ENCODE results near the gene ZNF385B. TPM values are rescaled to one million over a fixed set of nuclear protein-coding genes. Genes with fewer than 3 reads are reported as not detected.
A peak's percentile ranks its signal among the peaks of the same experiment; 100 is the strongest.

Gene ZNF385B
- total and polyA plus RNA-seq, 9 donors = 3.9 to 17.1 (median 12.5) TPM

DNA sequence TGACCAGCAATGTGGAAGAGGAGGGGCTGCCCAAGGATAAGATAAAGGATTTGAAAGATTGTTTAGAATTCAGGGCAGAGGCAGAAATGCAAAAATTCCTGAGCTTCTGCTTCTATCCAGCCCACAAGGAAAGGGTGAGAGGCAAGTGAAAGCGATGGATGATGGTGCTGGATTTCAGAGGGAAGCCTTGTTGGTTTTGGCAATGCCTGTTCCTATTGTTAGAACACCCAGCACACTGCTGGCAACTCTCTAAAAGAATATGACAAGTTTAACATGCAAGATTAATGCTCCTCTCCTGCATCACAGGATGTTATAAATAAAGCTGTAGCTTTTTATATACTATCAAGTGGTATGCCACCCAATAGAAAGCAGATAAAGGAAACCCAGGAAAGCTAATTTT is 92.6 kb downstream of the ZNF385B start:
- peak; percentile 23 for DNase-seq
- Histone ChIP-seq H3K4me1 (ENCODE audit: control insufficient read depth, insufficient read depth, low read length) (no peaks in the 10 kb centered on the region), H3K27me3 (ENCODE audit: control insufficient read depth, insufficient read depth, low read length) (no peaks in the 10 kb centered on the region), H3K27ac (ENCODE audit: low read length) (no peak overlapping the region), H3K36me3 (ENCODE audit: control insufficient read depth, insufficient read depth, low read length) (no peaks in the 10 kb centered on the region), H3K9me3 (replicated peaks; ENCODE audit: control insufficient read depth, low read depth, low read length) (no peaks in the 10 kb centered on the region), H3K4me3 (ENCODE audit: low read length) (no peak overlapping the region)
- WGBS (ENCODE audit: insufficient coverage) = no CpG with 5 or more reads among the region's 1 CpG

DNA sequence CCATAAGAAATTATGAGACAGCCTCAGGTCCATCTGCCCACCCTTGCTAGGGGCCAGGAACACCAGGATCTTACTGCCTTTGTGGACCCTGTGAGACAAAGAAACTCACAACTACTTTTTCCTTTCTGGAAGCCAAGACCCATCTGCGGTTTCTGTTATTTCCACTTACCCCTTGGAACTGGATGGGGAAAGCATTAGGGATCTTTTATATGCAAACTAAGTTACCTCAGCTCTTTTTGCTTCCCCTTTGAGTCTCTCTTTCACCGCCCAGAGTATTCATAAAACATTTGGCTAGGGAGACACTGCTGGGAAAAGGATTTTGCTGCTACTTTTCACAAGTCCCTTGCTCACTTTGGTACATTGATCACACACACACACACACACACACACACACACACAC is 95.7 kb downstream of the ZNF385B start:
- no peaks in the 10 kb centered on the region for H3K36me3 ChIP-seq (ENCODE audit: control insufficient read depth, insufficient read depth, low read length)
- peak; percentile 10 for DNase-seq
- no peaks in the 10 kb centered on the region for H3K27me3 ChIP-seq (ENCODE audit: control insufficient read depth, insufficient read depth, low read length)
- no peak overlapping the region for H3K27ac ChIP-seq (ENCODE audit: low read length)
- no peak overlapping the region for H3K4me3 ChIP-seq (ENCODE audit: low read length)
- H3K9me3 ChIP-seq (replicated peaks; ENCODE audit: control insufficient read depth, low read depth, low read length) = no peaks in the 10 kb centered on the region
- no CpG with 5 or more reads among the region's 2 CpGs for WGBS (ENCODE audit: insufficient coverage)
- no peaks in the 10 kb centered on the region for H3K4me1 ChIP-seq (ENCODE audit: control insufficient read depth, insufficient read depth, low read length)

DNA sequence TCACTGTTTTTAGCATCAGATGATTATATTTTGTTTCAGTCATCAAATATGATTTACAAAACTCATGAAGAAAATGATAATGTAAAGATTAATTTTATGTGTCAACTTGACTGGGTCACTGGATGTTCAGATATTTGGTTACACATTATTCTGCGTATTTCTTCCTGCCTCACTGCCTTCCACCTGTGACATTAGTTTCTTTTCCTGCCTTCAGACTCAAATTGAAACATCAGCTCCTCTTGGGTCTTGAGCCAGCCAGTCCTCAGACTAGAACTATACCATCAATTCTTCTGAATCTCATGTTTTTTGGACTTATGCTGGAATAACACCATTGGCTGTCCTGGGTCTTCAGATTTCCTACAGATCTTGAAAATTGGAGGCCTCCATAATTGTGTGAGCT is 96.7 kb downstream of the ZNF385B start:
- no peaks in the 10 kb centered on the region for H3K36me3 ChIP-seq (ENCODE audit: control insufficient read depth, insufficient read depth, low read length)
- H3K9me3 ChIP-seq (replicated peaks; ENCODE audit: control insufficient read depth, low read depth, low read length) = no peaks in the 10 kb centered on the region
- no peaks in the 10 kb centered on the region for H3K27me3 ChIP-seq (ENCODE audit: control insufficient read depth, insufficient read depth, low read length)
- no peak overlapping the region for H3K27ac ChIP-seq (ENCODE audit: low read length)
- DNase-seq = no peak
- 100% methylated on average over 1 of the region's 1 CpG for WGBS (ENCODE audit: insufficient coverage)
- H3K4me1 ChIP-seq (ENCODE audit: control insufficient read depth, insufficient read depth, low read length) = no peaks in the 10 kb centered on the region
- no peak overlapping the region for H3K4me3 ChIP-seq (ENCODE audit: low read length)

DNA sequence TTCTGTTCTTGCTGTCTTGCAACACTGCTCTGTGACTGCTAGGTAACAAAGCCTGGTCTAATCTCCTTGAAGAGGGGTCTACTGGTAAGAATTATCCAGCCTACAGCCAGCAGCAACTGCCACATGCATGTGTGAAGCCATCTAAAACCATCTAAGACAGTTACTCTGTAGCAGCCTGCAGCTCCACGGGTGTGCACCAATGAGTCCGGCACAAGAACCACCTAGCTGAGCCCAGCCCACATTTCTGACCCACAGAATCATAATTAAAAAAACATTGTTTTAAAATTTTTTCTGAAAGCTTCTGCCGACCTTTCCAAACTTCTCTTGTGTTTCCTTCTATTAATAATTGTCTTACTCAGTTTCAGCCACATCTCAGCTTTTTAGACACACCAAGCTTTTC is 102.8 kb downstream of the ZNF385B start:
- Histone ChIP-seq H3K27me3 (ENCODE audit: control insufficient read depth, insufficient read depth, low read length) (no peaks in the 10 kb centered on the region), H3K27ac (ENCODE audit: low read length) (no peak overlapping the region), H3K4me1 (ENCODE audit: control insufficient read depth, insufficient read depth, low read length) (no peaks in the 10 kb centered on the region), H3K9me3 (replicated peaks; ENCODE audit: control insufficient read depth, low read depth, low read length) (peaks cover 4% of the 10 kb centered on the region), H3K36me3 (ENCODE audit: control insufficient read depth, insufficient read depth, low read length) (no peaks in the 10 kb centered on the region), H3K4me3 (ENCODE audit: low read length) (no peak overlapping the region)
- no peak for DNase-seq
- no CpG with 5 or more reads among the region's 3 CpGs for WGBS (ENCODE audit: insufficient coverage)

DNA sequence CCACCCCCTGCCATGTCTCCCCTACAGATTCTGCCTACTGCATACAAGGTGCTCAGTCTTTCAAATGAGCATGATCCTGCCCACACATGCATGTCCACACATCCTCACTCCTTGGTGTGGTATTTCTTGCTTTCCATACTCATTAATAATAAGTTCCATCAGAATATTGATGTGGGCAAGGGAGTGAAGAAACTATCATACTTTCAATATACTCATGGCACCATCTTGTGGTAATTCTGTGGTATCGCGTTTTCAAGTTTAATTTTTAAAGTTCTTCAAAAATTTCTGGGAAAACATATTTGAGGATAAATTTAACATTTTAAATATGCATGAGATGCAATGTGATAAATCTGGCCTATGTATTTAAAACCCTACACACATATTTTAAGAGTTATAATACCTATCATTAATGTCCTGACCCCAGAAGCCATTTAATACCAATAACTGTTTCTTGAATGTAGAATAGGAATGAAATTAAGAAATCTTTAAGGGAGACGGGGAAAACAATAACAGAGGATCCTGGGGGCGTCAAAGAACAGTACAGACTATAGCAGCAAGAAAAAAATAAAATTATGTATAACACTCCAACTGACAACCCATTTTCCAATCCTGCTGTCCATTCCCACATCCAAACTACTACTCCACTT is 110.1 kb downstream of the ZNF385B start:
- no peak overlapping the region for H3K4me3 ChIP-seq (ENCODE audit: low read length)
- H3K27ac ChIP-seq (ENCODE audit: low read length) = no peak overlapping the region
- H3K36me3 ChIP-seq (ENCODE audit: control insufficient read depth, insufficient read depth, low read length) = no peaks in the 10 kb centered on the region
- no peaks in the 10 kb centered on the region for H3K27me3 ChIP-seq (ENCODE audit: control insufficient read depth, insufficient read depth, low read length)
- no peaks in the 10 kb centered on the region for H3K9me3 ChIP-seq (replicated peaks; ENCODE audit: control insufficient read depth, low read depth, low read length)
- WGBS (ENCODE audit: insufficient coverage) = no CpG with 5 or more reads among the region's 4 CpGs
- DNase-seq = peak; percentile 21
- H3K4me1 ChIP-seq (ENCODE audit: control insufficient read depth, insufficient read depth, low read length) = peaks cover 2% of the 10 kb centered on the region

DNA sequence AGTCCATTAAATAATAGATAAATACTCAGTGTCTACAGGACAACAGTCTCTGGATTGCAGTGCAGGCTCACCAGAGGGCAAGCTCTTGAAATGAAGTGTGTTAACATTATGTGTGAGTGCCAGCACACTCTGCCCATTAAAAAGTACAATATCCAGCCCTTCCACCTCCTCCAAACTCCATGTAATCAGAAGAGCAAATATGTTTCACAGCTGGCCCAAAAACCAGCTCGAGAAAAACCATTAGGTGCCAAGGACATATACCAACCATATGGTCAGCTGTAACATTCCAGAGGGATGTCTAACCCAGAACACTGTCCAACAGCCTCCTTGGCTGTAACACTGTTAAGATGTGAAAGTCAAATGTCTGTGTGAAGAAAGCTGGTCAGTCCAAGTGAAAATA is 112.2 kb downstream of the ZNF385B start:
- Histone ChIP-seq H3K4me1 (ENCODE audit: control insufficient read depth, insufficient read depth, low read length) (peaks cover 2% of the 10 kb centered on the region), H3K27me3 (ENCODE audit: control insufficient read depth, insufficient read depth, low read length) (no peaks in the 10 kb centered on the region), H3K36me3 (ENCODE audit: control insufficient read depth, insufficient read depth, low read length) (no peaks in the 10 kb centered on the region), H3K27ac (ENCODE audit: low read length) (no peak overlapping the region), H3K9me3 (replicated peaks; ENCODE audit: control insufficient read depth, low read depth, low read length) (no peaks in the 10 kb centered on the region), H3K4me3 (ENCODE audit: low read length) (no peak overlapping the region)
- DNase-seq = peak; percentile 44
- WGBS (ENCODE audit: insufficient coverage) = no CpG with 5 or more reads among the region's 1 CpG

DNA sequence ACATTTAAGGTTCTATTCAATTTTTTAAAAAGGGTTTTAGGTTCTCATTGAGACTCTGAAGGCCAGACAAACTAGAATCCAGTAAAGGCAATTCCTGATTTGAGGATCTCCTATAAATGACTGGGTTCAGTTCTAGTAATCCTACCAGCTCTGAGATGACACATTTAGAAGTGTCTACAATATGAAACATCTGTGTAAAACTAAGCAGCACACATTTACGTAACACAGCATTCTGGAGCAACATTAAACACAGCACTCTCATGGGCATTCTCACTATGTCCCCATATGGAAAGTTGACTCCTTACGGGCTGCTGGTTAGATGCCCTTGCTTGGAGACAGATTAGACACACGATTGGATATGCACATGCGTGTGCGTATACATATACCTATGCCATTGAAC is 114.4 kb downstream of the ZNF385B start:
- 69% methylated on average over 4 of the region's 5 CpGs for WGBS (ENCODE audit: insufficient coverage)
- Histone ChIP-seq H3K9me3 (replicated peaks; ENCODE audit: control insufficient read depth, low read depth, low read length) (no peaks in the 10 kb centered on the region), H3K27ac (ENCODE audit: low read length) (no peak overlapping the region), H3K4me1 (ENCODE audit: control insufficient read depth, insufficient read depth, low read length) (peaks cover 2% of the 10 kb centered on the region), H3K4me3 (ENCODE audit: low read length) (no peak overlapping the region), H3K36me3 (ENCODE audit: control insufficient read depth, insufficient read depth, low read length) (no peaks in the 10 kb centered on the region), H3K27me3 (ENCODE audit: control insufficient read depth, insufficient read depth, low read length) (no peaks in the 10 kb centered on the region)
- DNase-seq = no peak

DNA sequence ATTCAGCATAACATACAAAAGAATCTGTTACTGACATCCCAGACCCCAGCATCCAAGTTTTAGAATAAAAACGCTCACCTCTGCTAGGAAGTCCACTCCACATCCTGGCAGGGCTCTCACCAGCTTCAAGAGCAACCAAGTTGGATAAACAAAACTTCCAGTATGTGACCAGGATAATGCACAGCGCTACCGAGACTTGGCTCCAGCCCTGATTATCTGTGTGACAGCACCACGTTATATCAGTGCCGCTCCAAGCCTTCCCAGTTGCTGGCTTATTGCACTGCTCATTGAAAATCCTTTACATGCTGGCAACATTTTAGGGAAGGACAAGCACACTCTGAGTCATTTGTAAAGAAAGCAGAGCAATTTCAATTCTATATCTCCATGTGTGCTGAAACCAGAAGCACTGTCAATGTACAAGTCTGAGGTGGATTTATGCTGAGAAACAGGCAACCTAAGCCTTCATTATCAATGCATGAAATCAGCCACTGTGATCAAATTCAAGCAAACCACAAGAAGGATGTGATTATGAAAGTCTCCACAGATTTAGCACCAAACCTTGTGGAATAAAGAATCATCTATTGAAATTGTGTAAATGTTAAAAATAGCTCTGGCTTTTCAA is 115.7 kb downstream of the ZNF385B start:
- H3K4me1 ChIP-seq (ENCODE audit: control insufficient read depth, insufficient read depth, low read length) = peaks cover 2% of the 10 kb centered on the region
- DNase-seq = peak; percentile 11
- no peaks in the 10 kb centered on the region for H3K9me3 ChIP-seq (replicated peaks; ENCODE audit: control insufficient read depth, low read depth, low read length)
- no peak overlapping the region for H3K27ac ChIP-seq (ENCODE audit: low read length)
- 63% methylated on average over 5 of the region's 5 CpGs for WGBS (ENCODE audit: insufficient coverage)
- H3K27me3 ChIP-seq (ENCODE audit: control insufficient read depth, insufficient read depth, low read length) = no peaks in the 10 kb centered on the region
- H3K4me3 ChIP-seq (ENCODE audit: low read length) = no peak overlapping the region
- H3K36me3 ChIP-seq (ENCODE audit: control insufficient read depth, insufficient read depth, low read length) = no peaks in the 10 kb centered on the region

DNA sequence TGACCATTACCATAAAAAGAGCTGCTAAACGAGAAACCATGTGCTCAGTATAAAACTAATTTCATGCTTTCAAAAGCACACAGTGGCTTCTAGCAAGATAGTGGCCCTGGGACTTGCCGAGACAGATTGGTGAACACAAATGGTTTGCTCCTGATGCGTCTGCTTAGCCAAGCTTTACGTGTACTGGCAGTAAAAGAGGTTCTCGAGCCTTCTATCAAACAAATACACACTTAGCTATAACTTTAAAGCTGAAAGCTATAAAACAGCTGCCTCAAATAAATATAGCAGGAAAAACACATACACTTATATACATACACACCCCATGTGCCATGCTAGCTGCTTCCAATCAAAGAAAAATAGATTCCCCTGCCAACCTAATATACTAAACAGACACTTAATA is 117.0 kb downstream of the ZNF385B start:
- Histone ChIP-seq H3K27me3 (ENCODE audit: control insufficient read depth, insufficient read depth, low read length) (no peaks in the 10 kb centered on the region), H3K27ac (ENCODE audit: low read length) (no peak overlapping the region), H3K4me1 (ENCODE audit: control insufficient read depth, insufficient read depth, low read length) (peaks cover 2% of the 10 kb centered on the region), H3K36me3 (ENCODE audit: control insufficient read depth, insufficient read depth, low read length) (no peaks in the 10 kb centered on the region), H3K4me3 (ENCODE audit: low read length) (no peak overlapping the region), H3K9me3 (replicated peaks; ENCODE audit: control insufficient read depth, low read depth, low read length) (no peaks in the 10 kb centered on the region)
- WGBS (ENCODE audit: insufficient coverage) = no CpG with 5 or more reads among the region's 5 CpGs
- DNase-seq = peak; percentile 1

DNA sequence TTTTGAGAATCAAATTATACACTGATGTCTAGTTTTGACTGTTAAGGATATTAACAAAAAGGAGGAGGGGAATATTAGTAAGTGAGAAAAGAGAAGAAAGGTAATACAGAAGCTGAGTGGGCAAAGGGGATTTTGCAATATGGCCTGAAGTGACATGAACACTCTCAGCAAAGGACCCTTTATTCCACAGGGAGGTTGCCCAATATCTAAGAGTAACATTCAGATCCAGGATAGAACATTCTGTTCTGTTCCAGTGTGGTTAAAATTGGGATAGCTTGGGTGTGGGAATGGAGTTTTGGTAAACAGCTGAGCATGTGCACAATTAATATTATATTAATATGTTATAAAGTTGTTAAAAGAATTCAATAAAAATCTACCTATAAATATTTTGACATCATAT is 120.1 kb downstream of the ZNF385B start:
- no peak for DNase-seq
- Histone ChIP-seq H3K27me3 (ENCODE audit: control insufficient read depth, insufficient read depth, low read length) (no peaks in the 10 kb centered on the region), H3K36me3 (ENCODE audit: control insufficient read depth, insufficient read depth, low read length) (no peaks in the 10 kb centered on the region), H3K4me1 (ENCODE audit: control insufficient read depth, insufficient read depth, low read length) (no peaks in the 10 kb centered on the region), H3K9me3 (replicated peaks; ENCODE audit: control insufficient read depth, low read depth, low read length) (no peaks in the 10 kb centered on the region), H3K4me3 (ENCODE audit: low read length) (no peak overlapping the region), H3K27ac (ENCODE audit: low read length) (no peak overlapping the region)

DNA sequence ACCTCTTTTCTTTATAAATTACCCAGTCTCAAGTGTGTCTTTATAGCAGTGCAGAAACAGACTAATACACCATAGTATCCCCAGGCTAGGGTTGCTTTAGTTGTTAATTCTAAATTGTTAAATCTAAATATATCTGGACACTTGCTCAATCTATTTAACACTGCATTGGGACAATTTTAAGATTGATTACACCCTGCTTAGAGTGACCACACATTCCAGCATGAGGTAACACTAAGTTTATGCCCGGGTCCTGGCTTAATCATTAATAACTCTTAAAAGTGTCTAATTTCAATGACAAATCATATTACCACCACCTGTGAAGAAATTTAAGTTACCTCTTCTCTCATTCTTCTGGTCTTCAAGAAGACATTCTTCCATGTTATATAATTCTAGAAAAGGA is 131.4 kb downstream of the ZNF385B start:
- no peak for DNase-seq
- H3K9me3 ChIP-seq (replicated peaks; ENCODE audit: control insufficient read depth, low read depth, low read length) = no peaks in the 10 kb centered on the region
- H3K4me3 ChIP-seq (ENCODE audit: low read length) = no peak overlapping the region
- no peaks in the 10 kb centered on the region for H3K4me1 ChIP-seq (ENCODE audit: control insufficient read depth, insufficient read depth, low read length)
- no CpG with 5 or more reads among the region's 1 CpG for WGBS (ENCODE audit: insufficient coverage)
- H3K27ac ChIP-seq (ENCODE audit: low read length) = no peak overlapping the region
- no peaks in the 10 kb centered on the region for H3K27me3 ChIP-seq (ENCODE audit: control insufficient read depth, insufficient read depth, low read length)
- H3K36me3 ChIP-seq (ENCODE audit: control insufficient read depth, insufficient read depth, low read length) = no peaks in the 10 kb centered on the region

Measured in muscle of leg (tissue), 11 donors.